NCI-H524 treated with DMSO at 0.1 percent for 48 hours (cell line): ENCODE data around the gene KRT80.
"Not testable (repeated sequence)": the region's sequence is repeated elsewhere in the genome, so short reads cannot be mapped to it uniquely, and the experiment has no call there.

Experiments
- DNase-seq: peaks from one replicate; lab custom pipeline; 2025; lab: John Stamatoyannopoulos, UW

KRT80 gene

GRCh38 chr12:52191841-52192791, at the start of gene KRT80:
Gene KRT80 (minus strand): TSS chr12:52192014. CDS start chr12:52191902, 112 bp downstream.
- no peak for DNase-seq

GRCh38 chr12:52241205-52241842, 49.5 kb upstream of the KRT80 start:
- DNase-seq: no peak

- DNase-seq: not testable (repeated sequence)
Observed at GRCh38 chr12:52240247-52240646, 48.4 kb upstream of the KRT80 start.

GRCh38 chr12:52239767-52240166, 48.0 kb upstream of the KRT80 start:
- DNase-seq: no peak

- no peak for DNase-seq
Observed at GRCh38 chr12:52238916-52239646, 47.3 kb upstream of the KRT80 start.

- DNase-seq: no peak
Observed at GRCh38 chr12:52238207-52238840, 46.5 kb upstream of the KRT80 start.

- DNase-seq: no peak
Observed at GRCh38 chr12:52236386-52237050, 44.7 kb upstream of the KRT80 start.

GRCh38 chr12:52235822-52236361, 44.1 kb upstream of the KRT80 start:
- no peak for DNase-seq

GRCh38 chr12:52235001-52235764, 43.4 kb upstream of the KRT80 start:
- DNase-seq: no peak

- no peak for DNase-seq
Observed at GRCh38 chr12:52234223-52234810, 42.5 kb upstream of the KRT80 start.

- no peak for DNase-seq
Observed at GRCh38 chr12:52233462-52234207, 41.8 kb upstream of the KRT80 start.

GRCh38 chr12:52232674-52233461, 41.1 kb upstream of the KRT80 start, which contains the start of gene KRT7:
Gene KRT7 (plus strand): TSS chr12:52233243. CDS start chr12:52233297, 54 bp downstream.
- no peak for DNase-seq

- DNase-seq: no peak
Observed at GRCh38 chr12:52232203-52232673, 40.4 kb upstream of the KRT80 start.

GRCh38 chr12:52231305-52232202, 39.7 kb upstream of the KRT80 start:
- DNase-seq: no peak

GRCh38 chr12:52230364-52231281, 38.8 kb upstream of the KRT80 start:
- DNase-seq: no peak

GRCh38 chr12:52229836-52230343, 38.1 kb upstream of the KRT80 start:
- no peak for DNase-seq
